Fibroblast of mammary gland (primary cell): Measurements from ENCODE around the gene GJB3.

ENCODE experiments used
- DNase-seq: peaks from one replicate; pipeline ENCODE4 v3.0.0-alpha.2; 2010; ENCODE audit warnings: low read depth
- H3K4me3 ChIP-seq: 2 replicates; pipeline ENCODE4 v1.5.1; 2011; ENCODE audit warnings: low read depth, mild to moderate bottlenecking, low read length, moderate library complexity; ENCODE audit not compliant: control insufficient read depth
- TF ChIP-seq, protein P1 (sequence below): conservative IDR thresholded peaks from 2 replicates; pipeline ENCODE4 v1.5.1; 2011; ENCODE audit warnings: low read depth, low read length, inconsistent platforms; ENCODE audit not compliant: control insufficient read depth, insufficient read depth

Gene GJB3

GRCh38 chr1:34833711-34834110 is 52.7 kb downstream of the GJB3 start:
- TF ChIP-seq, protein P1, sequence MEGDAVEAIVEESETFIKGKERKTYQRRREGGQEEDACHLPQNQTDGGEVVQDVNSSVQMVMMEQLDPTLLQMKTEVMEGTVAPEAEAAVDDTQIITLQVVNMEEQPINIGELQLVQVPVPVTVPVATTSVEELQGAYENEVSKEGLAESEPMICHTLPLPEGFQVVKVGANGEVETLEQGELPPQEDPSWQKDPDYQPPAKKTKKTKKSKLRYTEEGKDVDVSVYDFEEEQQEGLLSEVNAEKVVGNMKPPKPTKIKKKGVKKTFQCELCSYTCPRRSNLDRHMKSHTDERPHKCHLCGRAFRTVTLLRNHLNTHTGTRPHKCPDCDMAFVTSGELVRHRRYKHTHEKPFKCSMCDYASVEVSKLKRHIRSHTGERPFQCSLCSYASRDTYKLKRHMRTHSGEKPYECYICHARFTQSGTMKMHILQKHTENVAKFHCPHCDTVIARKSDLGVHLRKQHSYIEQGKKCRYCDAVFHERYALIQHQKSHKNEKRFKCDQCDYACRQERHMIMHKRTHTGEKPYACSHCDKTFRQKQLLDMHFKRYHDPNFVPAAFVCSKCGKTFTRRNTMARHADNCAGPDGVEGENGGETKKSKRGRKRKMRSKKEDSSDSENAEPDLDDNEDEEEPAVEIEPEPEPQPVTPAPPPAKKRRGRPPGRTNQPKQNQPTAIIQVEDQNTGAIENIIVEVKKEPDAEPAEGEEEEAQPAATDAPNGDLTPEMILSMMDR: no peak
- no peak for DNase-seq

More at GRCh38 chr1:34833711-34834110, 52.7 kb downstream of the GJB3 start:
- H3K4me3 ChIP-seq: no peak overlapping the region
